GM23338 (cell line): ENCODE measurements around the gene ADIG. TPM values are rescaled to one million over a fixed set of nuclear protein-coding genes. Genes with fewer than 3 reads are reported as not detected.

Experiments used
- ATAC-seq: fragments of 200-7000 bp; cut with Tn5 transposase; 3 replicates; pipeline ENCODE4 v1.9.1; 2020
- DNase-seq: peaks from one replicate; pipeline ENCODE4 v3.0.0-alpha.2; 2015; ENCODE audit warnings: low spot score
- H2AFZ ChIP-seq: fragments of 200-600 bp; sonication (generic); 2 replicates; pipeline ENCODE4 v1.8.0; 2016; ENCODE audit warnings: antibody characterized with exemption, mild to moderate bottlenecking, moderate library complexity
- H3F3A ChIP-seq: fragments of 200-600 bp; sonication (generic); replicated peaks from 2 replicates; pipeline ENCODE4 v1.8.0; 2017; ENCODE audit warnings: antibody characterized with exemption, mixed run types, low read depth
- H3K27ac ChIP-seq: fragments of 200-600 bp; sonication (generic); 2 replicates; pipeline ENCODE4 v1.6.1; 2016; ENCODE audit warnings: low read depth
- H3K27me3 ChIP-seq: fragments of 200-600 bp; sonication (generic); 2 replicates; pipeline ENCODE4 v1.8.0; 2016; ENCODE audit warnings: mild to moderate bottlenecking, mixed run types, moderate library complexity; ENCODE audit not compliant: insufficient read depth
- H3K36me3 ChIP-seq: fragments of 200-600 bp; sonication (generic); 2 replicates; pipeline ENCODE4 v1.8.0; 2016; ENCODE audit warnings: mild to moderate bottlenecking; ENCODE audit not compliant: insufficient read depth
- H3K4me1 ChIP-seq: fragments of 200-600 bp; sonication (generic); 2 replicates; pipeline ENCODE4 v1.8.0; 2016; ENCODE audit warnings: mild to moderate bottlenecking, moderate library complexity; ENCODE audit not compliant: insufficient read depth
- H3K4me2 ChIP-seq: fragments of 200-600 bp; sonication (generic); 2 replicates; pipeline ENCODE4 v1.7.1; 2017; ENCODE audit warnings: mixed run types
- H3K4me3 ChIP-seq: fragments of 200-600 bp; sonication (generic); 2 replicates; pipeline ENCODE4 v1.6.1; 2016; ENCODE audit warnings: mixed run types
- H3K79me2 ChIP-seq: fragments of 200-600 bp; sonication (generic); replicated peaks from 2 replicates; pipeline ENCODE4 v1.8.0; 2017; ENCODE audit warnings: mild to moderate bottlenecking; ENCODE audit not compliant: insufficient read depth
- H3K9me2 ChIP-seq: fragments of 200-600 bp; sonication (generic); 2 replicates; pipeline ENCODE4 v1.8.0; 2017; ENCODE audit not compliant: insufficient read depth
- H4K20me1 ChIP-seq: fragments of 200-600 bp; sonication (generic); replicated peaks from 2 replicates; pipeline ENCODE4 v1.8.0; 2017; ENCODE audit warnings: mild to moderate bottlenecking; ENCODE audit not compliant: insufficient read depth
- H3K27ac Mint-ChIP-seq: 2 replicates; pipeline ENCODE4 v1.8.0; 2020; ENCODE audit warnings: inconsistent platforms, mild to moderate bottlenecking, moderate library complexity, mixed read lengths
- H3K27me3 Mint-ChIP-seq: 3 replicates; pipeline ENCODE4 v1.8.0; 2022; ENCODE audit warnings: low read depth, mild to moderate bottlenecking, moderate library complexity, mixed read lengths, inconsistent platforms; ENCODE audit not compliant: insufficient read depth, poor library complexity
- H3K36me3 Mint-ChIP-seq: 3 replicates; pipeline ENCODE4 v1.8.0; 2021; ENCODE audit warnings: low read depth, mild to moderate bottlenecking, inconsistent platforms, moderate library complexity, mixed read lengths
- H3K4me1 Mint-ChIP-seq: 3 replicates; pipeline ENCODE4 v1.8.0; 2020; ENCODE audit warnings: mild to moderate bottlenecking, inconsistent platforms, mixed read lengths
- H3K4me3 Mint-ChIP-seq: 3 replicates; pipeline ENCODE4 v1.8.0; 2021; ENCODE audit warnings: moderate library complexity, mild to moderate bottlenecking, inconsistent platforms, mixed read lengths
- H3K9me3 Mint-ChIP-seq: 3 replicates; pipeline ENCODE4 v1.8.0; 2020; ENCODE audit warnings: moderate library complexity, mild to moderate bottlenecking, inconsistent platforms, mixed read lengths
- EZH2phosphoT487 ChIP-seq: fragments of 200-600 bp; sonication (generic); IDR thresholded peaks from one replicate; pipeline ENCODE4 v1.8.1; 2018; ENCODE audit warnings: antibody characterized with exemption; ENCODE audit not compliant: unreplicated experiment
- JUNB ChIP-seq: IDR thresholded peaks from one replicate; pipeline ENCODE4 v1.6.1; 2016; ENCODE audit warnings: antibody characterized with exemption; ENCODE audit not compliant: unreplicated experiment
- REST ChIP-seq: IDR thresholded peaks from one replicate; pipeline ENCODE4 v1.6.1; 2018; ENCODE audit warnings: antibody characterized with exemption; ENCODE audit not compliant: unreplicated experiment
- ZNF114 ChIP-seq: fragments of 250-450 bp; sonication (Bioruptor Pico); IDR thresholded peaks from 2 replicates; pipeline ENCODE4 v1.5.0; 2020; ENCODE audit warnings: mild to moderate bottlenecking, moderate library complexity
- polyA plus RNA-seq: library from polyadenylated mRNA; unstranded; fragments of >200 nt; fragmentation: Nextera tagmentation; extraction: Ambion mirVana; gene quantifications from 2 replicates; pipeline ENCODE4 v1.2.1, GENCODE V29; 2016
- total RNA-seq: library from RNA; depleted of rRNA; stranded (reverse); fragments of >200 nt; shearing (Covaris generic); gene quantifications from 2 replicates; pipeline ENCODE4 v1.2.3, GENCODE V29; 2014
- TF ChIP-seq, protein P1 (sequence below): fragments of 250-450 bp; sonication (Bioruptor Pico); IDR thresholded peaks from 2 replicates; pipeline ENCODE4 v1.5.0; 2020; ENCODE audit warnings: mild to moderate bottlenecking, moderate library complexity

Gene ADIG
- total and polyA plus RNA-seq, 2 experiments from 2014 or later, result not detected

DNA sequence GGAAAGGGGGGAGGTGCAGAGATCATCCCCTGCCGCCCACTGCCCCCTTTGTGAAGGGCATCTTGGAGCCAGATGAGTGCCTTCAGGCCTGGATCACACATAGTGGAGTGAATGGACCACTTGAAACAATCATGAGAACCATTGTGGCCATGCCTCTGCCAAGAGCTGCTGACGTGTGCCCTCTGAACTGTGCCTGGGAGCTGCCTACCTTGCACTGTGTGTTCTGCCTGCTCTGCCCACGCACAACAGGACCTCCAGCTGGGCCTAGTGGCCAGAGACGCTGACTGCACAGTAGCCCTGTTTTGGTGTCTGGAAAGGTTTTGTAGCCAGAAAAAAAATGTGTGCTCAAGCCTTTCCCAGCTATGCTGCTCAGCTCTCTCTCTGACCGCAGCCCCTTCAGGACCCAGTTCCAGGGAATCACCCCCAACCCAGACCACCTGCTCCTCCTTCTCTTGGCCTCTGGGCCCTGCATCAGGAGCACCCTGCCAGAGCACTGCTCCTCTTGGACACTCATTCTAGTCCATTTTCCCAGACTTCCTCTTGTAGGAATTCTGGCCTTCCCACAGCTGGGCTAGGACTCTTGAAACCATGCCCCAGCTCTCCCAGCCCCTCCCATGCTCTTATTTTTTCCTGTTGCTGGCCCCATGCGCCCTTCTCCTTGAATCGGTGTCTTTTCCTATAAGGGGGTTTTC, 1.6 kb upstream of the ADIG start (continued):
- TF ChIP-seq, protein P1, sequence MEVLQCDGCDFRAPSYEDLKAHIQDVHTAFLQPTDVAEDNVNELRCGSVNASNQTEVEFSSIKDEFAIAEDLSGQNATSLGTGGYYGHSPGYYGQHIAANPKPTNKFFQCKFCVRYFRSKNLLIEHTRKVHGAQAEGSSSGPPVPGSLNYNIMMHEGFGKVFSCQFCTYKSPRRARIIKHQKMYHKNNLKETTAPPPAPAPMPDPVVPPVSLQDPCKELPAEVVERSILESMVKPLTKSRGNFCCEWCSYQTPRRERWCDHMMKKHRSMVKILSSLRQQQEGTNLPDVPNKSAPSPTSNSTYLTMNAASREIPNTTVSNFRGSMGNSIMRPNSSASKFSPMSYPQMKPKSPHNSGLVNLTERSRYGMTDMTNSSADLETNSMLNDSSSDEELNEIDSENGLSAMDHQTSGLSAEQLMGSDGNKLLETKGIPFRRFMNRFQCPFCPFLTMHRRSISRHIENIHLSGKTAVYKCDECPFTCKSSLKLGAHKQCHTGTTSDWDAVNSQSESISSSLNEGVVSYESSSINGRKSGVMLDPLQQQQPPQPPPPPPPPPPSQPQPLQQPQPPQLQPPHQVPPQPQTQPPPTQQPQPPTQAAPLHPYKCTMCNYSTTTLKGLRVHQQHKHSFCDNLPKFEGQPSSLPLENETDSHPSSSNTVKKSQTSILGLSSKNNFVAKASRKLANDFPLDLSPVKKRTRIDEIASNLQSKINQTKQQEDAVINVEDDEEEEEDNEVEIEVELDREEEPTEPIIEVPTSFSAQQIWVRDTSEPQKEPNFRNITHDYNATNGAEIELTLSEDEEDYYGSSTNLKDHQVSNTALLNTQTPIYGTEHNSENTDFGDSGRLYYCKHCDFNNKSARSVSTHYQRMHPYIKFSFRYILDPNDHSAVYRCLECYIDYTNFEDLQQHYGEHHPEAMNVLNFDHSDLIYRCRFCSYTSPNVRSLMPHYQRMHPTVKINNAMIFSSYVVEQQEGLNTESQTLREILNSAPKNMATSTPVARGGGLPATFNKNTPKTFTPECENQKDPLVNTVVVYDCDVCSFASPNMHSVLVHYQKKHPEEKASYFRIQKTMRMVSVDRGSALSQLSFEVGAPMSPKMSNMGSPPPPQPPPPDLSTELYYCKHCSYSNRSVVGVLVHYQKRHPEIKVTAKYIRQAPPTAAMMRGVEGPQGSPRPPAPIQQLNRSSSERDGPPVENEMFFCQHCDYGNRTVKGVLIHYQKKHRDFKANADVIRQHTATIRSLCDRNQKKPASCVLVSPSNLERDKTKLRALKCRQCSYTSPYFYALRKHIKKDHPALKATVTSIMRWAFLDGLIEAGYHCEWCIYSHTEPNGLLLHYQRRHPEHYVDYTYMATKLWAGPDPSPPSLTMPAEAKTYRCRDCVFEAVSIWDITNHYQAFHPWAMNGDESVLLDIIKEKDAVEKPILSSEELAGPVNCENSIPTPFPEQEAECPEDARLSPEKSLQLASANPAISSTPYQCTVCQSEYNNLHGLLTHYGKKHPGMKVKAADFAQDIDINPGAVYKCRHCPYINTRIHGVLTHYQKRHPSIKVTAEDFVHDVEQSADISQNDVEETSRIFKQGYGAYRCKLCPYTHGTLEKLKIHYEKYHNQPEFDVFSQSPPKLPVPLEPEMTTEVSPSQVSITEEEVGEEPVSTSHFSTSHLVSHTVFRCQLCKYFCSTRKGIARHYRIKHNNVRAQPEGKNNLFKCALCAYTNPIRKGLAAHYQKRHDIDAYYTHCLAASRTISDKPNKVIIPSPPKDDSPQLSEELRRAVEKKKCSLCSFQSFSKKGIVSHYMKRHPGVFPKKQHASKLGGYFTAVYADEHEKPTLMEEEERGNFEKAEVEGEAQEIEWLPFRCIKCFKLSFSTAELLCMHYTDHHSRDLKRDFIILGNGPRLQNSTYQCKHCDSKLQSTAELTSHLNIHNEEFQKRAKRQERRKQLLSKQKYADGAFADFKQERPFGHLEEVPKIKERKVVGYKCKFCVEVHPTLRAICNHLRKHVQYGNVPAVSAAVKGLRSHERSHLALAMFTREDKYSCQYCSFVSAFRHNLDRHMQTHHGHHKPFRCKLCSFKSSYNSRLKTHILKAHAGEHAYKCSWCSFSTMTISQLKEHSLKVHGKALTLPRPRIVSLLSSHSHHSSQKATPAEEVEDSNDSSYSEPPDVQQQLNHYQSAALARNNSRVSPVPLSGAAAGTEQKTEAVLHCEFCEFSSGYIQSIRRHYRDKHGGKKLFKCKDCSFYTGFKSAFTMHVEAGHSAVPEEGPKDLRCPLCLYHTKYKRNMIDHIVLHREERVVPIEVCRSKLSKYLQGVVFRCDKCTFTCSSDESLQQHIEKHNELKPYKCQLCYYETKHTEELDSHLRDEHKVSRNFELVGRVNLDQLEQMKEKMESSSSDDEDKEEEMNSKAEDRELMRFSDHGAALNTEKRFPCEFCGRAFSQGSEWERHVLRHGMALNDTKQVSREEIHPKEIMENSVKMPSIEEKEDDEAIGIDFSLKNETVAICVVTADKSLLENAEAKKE (CRISPR knock-in tag), result no peak
- no peak for TF ChIP-seq ZNF114 (CRISPR knock-in tag)

DNA sequence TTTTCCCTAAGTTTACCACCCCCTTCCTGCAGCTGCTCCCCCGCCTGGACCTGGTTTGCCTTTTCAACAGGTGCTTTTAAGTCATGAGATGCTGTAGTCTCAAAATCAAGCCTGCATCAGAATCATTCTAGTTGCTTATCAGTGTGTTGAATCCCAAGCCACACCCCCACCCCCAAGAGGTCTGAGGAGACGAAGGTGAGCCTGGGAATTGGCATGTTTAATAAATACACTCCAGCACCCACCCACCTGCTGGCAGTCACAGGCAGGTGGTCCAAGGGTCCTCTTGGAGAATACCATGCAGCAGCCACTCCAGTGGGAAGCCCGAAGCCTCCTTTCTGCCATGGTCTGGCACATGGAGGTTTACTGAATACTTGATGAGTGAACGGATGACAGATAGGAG, 1.1 kb upstream of the ADIG start:
- TF ChIP-seq EZH2phosphoT487, result no peak
- no peak for TF ChIP-seq ZNF114 (CRISPR knock-in tag)
- no peak for TF ChIP-seq REST
- TF ChIP-seq JUNB, result no peak
- H3K27ac ChIP-seq, result no peak overlapping the region
- peaks cover 3% of the 10 kb centered on the region; the same call in 1 of the 2 replicates for H4K20me1 ChIP-seq
- H3K79me2 ChIP-seq, result no peaks in the 10 kb centered on the region
- Mint-ChIP-seq H3K4me3 (no peak overlapping the region), H3K36me3 (peaks cover 3% of the 10 kb centered on the region; the same call in 1 of the 3 replicates), H3K27ac (no peak overlapping the region), H3K4me1 (peaks cover 20% of the 10 kb centered on the region), H3K9me3 (no peaks in the 10 kb centered on the region), H3K27me3 (peaks cover 6% of the 10 kb centered on the region)
- H3K4me3 ChIP-seq, result no peak overlapping the region
- no peak overlapping the region for H2AFZ ChIP-seq
- no peak for DNase-seq
- no peaks in the 10 kb centered on the region for H3F3A ChIP-seq
- no peaks in the 10 kb centered on the region for H3K27me3 ChIP-seq
- no peaks in the 10 kb centered on the region for H3K9me2 ChIP-seq
- peaks cover 15% of the 10 kb centered on the region; the same call in 1 of the 2 replicates for H3K36me3 ChIP-seq
- H3K4me2 ChIP-seq, result no peak overlapping the region
- no peak for ATAC-seq
- no peaks in the 10 kb centered on the region for H3K4me1 ChIP-seq
